OCI-LY7 (cell line): ENCODE data around the gene ASB18. TPM values are rescaled to one million over a fixed set of nuclear protein-coding genes. Genes with fewer than 3 reads are reported as not detected.

Source experiments
- BruUV-seq: library from RNA; stranded (reverse); fragments of 400-500 nt; replicated peaks from 2 replicates; lab custom pipeline; 2021; lab: Mats Ljungman, UMichigan
- CTCF ChIA-PET: fragments of 300-600 bp; sonication (Branson Sonifier 250); formaldehyde crosslinking; loops from one replicate; lab custom pipeline; 2022; ENCODE audit warnings: antibody characterized with exemption; ENCODE audit not compliant: unreplicated experiment; lab: Charles Lee
- POLR2A ChIA-PET: fragments of 300-600 bp; sonication (Branson Sonifier 250); formaldehyde crosslinking; loops from one replicate; lab custom pipeline; 2022; ENCODE audit warnings: antibody characterized with exemption; lab: Charles Lee
- DNase-seq: peaks from one replicate; pipeline ENCODE4 v3.0.0-alpha.2; 2015; ENCODE audit warnings: low spot score
- H2AFZ ChIP-seq: fragments of 200-600 bp; sonication (generic), shearing (Covaris generic); 2 replicates; pipeline ENCODE4 v1.6.1; 2014; ENCODE audit warnings: mild to moderate bottlenecking, antibody characterized with exemption, low read length, moderate library complexity
- H3K27ac ChIP-seq: fragments of 200-600 bp; sonication (generic); 2 replicates; pipeline ENCODE4 v1.5.1; 2014; ENCODE audit warnings: mixed run types, low read depth, mild to moderate bottlenecking, moderate library complexity, low read length, inconsistent platforms; ENCODE audit not compliant: poor library complexity, severe bottlenecking
- H3K36me3 ChIP-seq: fragments of 200-600 bp; sonication (generic); 2 replicates; pipeline ENCODE4 v1.6.1; 2014; ENCODE audit warnings: mild to moderate bottlenecking, antibody characterized with exemption, low read length, moderate library complexity, mixed read lengths; ENCODE audit not compliant: insufficient read depth
- H3K4me1 ChIP-seq: fragments of 200-600 bp; sonication (generic); 2 replicates; pipeline ENCODE4 v1.5.1; 2014; ENCODE audit warnings: mild to moderate bottlenecking, low read length; ENCODE audit not compliant: insufficient read depth, poor library complexity, severe bottlenecking
- H3K4me2 ChIP-seq: fragments of 200-600 bp; sonication (generic); 2 replicates; pipeline ENCODE4 v1.6.1; 2014; ENCODE audit warnings: mild to moderate bottlenecking, low read length
- H3K4me3 ChIP-seq: fragments of 200-600 bp; sonication (generic); 2 replicates; pipeline ENCODE4 v1.5.1; 2014; ENCODE audit warnings: mild to moderate bottlenecking, low read depth, low read length; ENCODE audit not compliant: poor library complexity, severe bottlenecking
- H3K79me2 ChIP-seq: fragments of 200-600 bp; sonication (generic); 2 replicates; pipeline ENCODE4 v1.6.1; 2016; ENCODE audit warnings: low read depth, mild to moderate bottlenecking, low read length, moderate library complexity, mixed read lengths; ENCODE audit not compliant: insufficient read depth
- H3K9me2 ChIP-seq: fragments of 200-600 bp; sonication (generic); 2 replicates; pipeline ENCODE4 v1.6.1; 2016; ENCODE audit warnings: mild to moderate bottlenecking, low read length, mixed read lengths; ENCODE audit not compliant: insufficient read depth
- H3K9me3 ChIP-seq: fragments of 200-600 bp; sonication (generic); 2 replicates; pipeline ENCODE4 v1.6.1; 2014; ENCODE audit warnings: mild to moderate bottlenecking, mixed run types, low read length, mixed read lengths
- H4K20me1 ChIP-seq: fragments of 200-600 bp; sonication (generic); 2 replicates; pipeline ENCODE4 v1.6.1; 2014; ENCODE audit warnings: mild to moderate bottlenecking, antibody characterized with exemption, low read length, moderate library complexity, mixed read lengths; ENCODE audit not compliant: insufficient read depth
- CTCF ChIP-seq: fragments of 200-600 bp; sonication (generic); conservative IDR thresholded peaks from 2 replicates; pipeline ENCODE4 v1.5.1; 2014; ENCODE audit warnings: mild to moderate bottlenecking, antibody characterized with exemption, low read length, moderate library complexity, mixed read lengths
- EZH2phosphoT487 ChIP-seq: fragments of 200-600 bp; sonication (generic); IDR thresholded peaks from 2 replicates; pipeline ENCODE4 v1.6.1; 2018; ENCODE audit warnings: low read depth, borderline replicate concordance, mild to moderate bottlenecking, mixed run types, antibody characterized with exemption, low read length, moderate library complexity, mixed read lengths
- intact Hi-C: fragments of 100-400 bp; cut with micrococcal nuclease; formaldehyde crosslinking; loops from one replicate; pipeline ENCODE4 v1.10.0; 2022; ENCODE audit not compliant: unreplicated experiment
- total RNA-seq, 2 experiments: library from RNA; depleted of rRNA in 1 of 2; stranded (reverse); fragments of >200 nt in 1 of 2; shearing (Covaris generic) in 1 of 2; gene quantifications; 2 replicates each; pipeline ENCODE4 v1.2.3, GENCODE V29; 2014 to 2022

The ASB18 gene
- total RNA-seq, 2 experiments from 2014 or later, result not detected

GRCh38 chr2:236169741-236170589 lies 94.2 kb downstream of the ASB18 start:
- Histone ChIP-seq H2AFZ (no peak overlapping the region), H3K4me3 (no peak overlapping the region), H3K4me2 (no peak overlapping the region), H4K20me1 (no peaks in the 10 kb centered on the region), H3K36me3 (no peaks in the 10 kb centered on the region), H3K9me3 (no peaks in the 10 kb centered on the region), H3K4me1 (no peaks in the 10 kb centered on the region), H3K79me2 (no peaks in the 10 kb centered on the region), H3K9me2 (no peaks in the 10 kb centered on the region), H3K27ac (no peak overlapping the region)
- ChIA-PET CTCF (no interaction called here), POLR2A (interaction anchor here (0.9 kb wide), 1 partner anchor 18 kb away, joined by 3 read pairs; no protein-coding TSS in a partner anchor)
- intact Hi-C loops, result no loop called here
- TF ChIP-seq CTCF (no peak), EZH2phosphoT487 (no peak)
- no TSS peak for BruUV-seq
- DNase-seq, result no peak

- BruUV-seq, result no TSS peak
- Histone ChIP-seq H3K4me3 (no peak overlapping the region), H3K9me2 (no peaks in the 10 kb centered on the region), H3K36me3 (no peaks in the 10 kb centered on the region), H4K20me1 (no peaks in the 10 kb centered on the region), H3K4me2 (no peak overlapping the region), H3K4me1 (no peaks in the 10 kb centered on the region), H2AFZ (no peak overlapping the region), H3K27ac (no peak overlapping the region), H3K9me3 (no peaks in the 10 kb centered on the region), H3K79me2 (no peaks in the 10 kb centered on the region)
- TF ChIP-seq CTCF, result no peak
- TF ChIP-seq EZH2phosphoT487, result no peak
- ChIA-PET CTCF (no interaction called here), POLR2A (no interaction called here)
- no peak for DNase-seq
- intact Hi-C loops, result no loop called here
Observed at GRCh38 chr2:236169151-236169721, 95.0 kb downstream of the ASB18 start.
